Glutamatergic neuron (in vitro differentiated cells): ENCODE results near the gene FOXN3. TPM values are rescaled to one million over a fixed set of nuclear protein-coding genes. Genes with fewer than 3 reads are reported as not detected.
A peak's percentile ranks its signal among the peaks of the same experiment; 100 is the strongest.

Experiments
- DNase-seq: peaks from one replicate; pipeline ENCODE4 v3.0.0; 2022
- H3K27ac Mint-ChIP-seq: one replicate; pipeline ENCODE4 v1.8.0; 2020; ENCODE audit warnings: mild to moderate bottlenecking, mixed read lengths, inconsistent platforms; ENCODE audit not compliant: unreplicated experiment
- H3K27me3 Mint-ChIP-seq: one replicate; pipeline ENCODE4 v1.8.0; 2020; ENCODE audit warnings: mild to moderate bottlenecking, moderate library complexity, mixed read lengths, inconsistent platforms; ENCODE audit not compliant: unreplicated experiment
- H3K36me3 Mint-ChIP-seq: one replicate; pipeline ENCODE4 v1.8.0; 2020; ENCODE audit warnings: mild to moderate bottlenecking, mixed read lengths, inconsistent platforms; ENCODE audit not compliant: unreplicated experiment
- H3K4me1 Mint-ChIP-seq: one replicate; pipeline ENCODE4 v1.8.0; 2020; ENCODE audit warnings: mild to moderate bottlenecking, low read depth, mixed read lengths, inconsistent platforms; ENCODE audit not compliant: unreplicated experiment
- H3K4me3 Mint-ChIP-seq: one replicate; pipeline ENCODE4 v1.8.0; 2020; ENCODE audit warnings: mild to moderate bottlenecking, mixed read lengths, inconsistent platforms; ENCODE audit not compliant: unreplicated experiment
- H3K9me3 Mint-ChIP-seq: one replicate; pipeline ENCODE4 v1.8.0; 2020; ENCODE audit warnings: mild to moderate bottlenecking, moderate library complexity, mixed read lengths, inconsistent platforms; ENCODE audit not compliant: unreplicated experiment
- CTCF ChIP-seq: fragments of 200-600 bp; sonication (generic); IDR thresholded peaks from one replicate; pipeline ENCODE4 v1.5.0; 2021; ENCODE audit not compliant: partially characterized antibody, unreplicated experiment
- total RNA-seq: library from RNA; stranded (reverse); fragmentation: NEBNext Ultra II Directional; extraction: Animal tissue kit (Norgen Biotek cat#: 25700); gene quantifications from one replicate; pipeline ENCODE4 v1.2.1, GENCODE V29; 2021; ENCODE audit not compliant: unreplicated experiment

Gene FOXN3
- total RNA-seq, 1 donor from 2014 or later: 139 TPM

GRCh38 chr14:89400529-89400928 lies 16.5 kb downstream of the FOXN3 start:
- DNase-seq: no peak
- Mint-ChIP-seq H3K4me1 (peaks cover 52% of the 10 kb centered on the region), H3K4me3 (peak overlapping the region; percentile 26), H3K27ac (peak overlapping the region; percentile 73), H3K36me3 (no peaks in the 10 kb centered on the region), H3K27me3 (peaks cover 15% of the 10 kb centered on the region), H3K9me3 (peaks cover 17% of the 10 kb centered on the region)
- no peak for TF ChIP-seq CTCF

GRCh38 chr14:89399594-89400068 lies 17.4 kb downstream of the FOXN3 start:
- Mint-ChIP-seq H3K27ac (peak overlapping the region; percentile 73), H3K4me1 (peaks cover 59% of the 10 kb centered on the region), H3K27me3 (peaks cover 15% of the 10 kb centered on the region), H3K9me3 (peaks cover 17% of the 10 kb centered on the region), H3K36me3 (no peaks in the 10 kb centered on the region), H3K4me3 (peak overlapping the region; percentile 40)
- no peak for TF ChIP-seq CTCF
- DNase-seq: peak; percentile 26

- Mint-ChIP-seq H3K4me1 (peaks cover 63% of the 10 kb centered on the region), H3K27me3 (peaks cover 18% of the 10 kb centered on the region), H3K9me3 (peaks cover 17% of the 10 kb centered on the region), H3K27ac (peak overlapping the region; percentile 68), H3K4me3 (peak overlapping the region; percentile 31), H3K36me3 (no peaks in the 10 kb centered on the region)
- no peak for TF ChIP-seq CTCF
- DNase-seq: no peak
These were observed 17.9 kb downstream of the FOXN3 start for GRCh38 chr14:89399157-89399556.

GRCh38 chr14:89397569-89398230 lies 19.3 kb downstream of the FOXN3 start:
- Mint-ChIP-seq H3K4me3 (no peak overlapping the region), H3K27me3 (peaks cover 14% of the 10 kb centered on the region), H3K36me3 (no peaks in the 10 kb centered on the region), H3K9me3 (peaks cover 17% of the 10 kb centered on the region), H3K4me1 (peaks cover 62% of the 10 kb centered on the region), H3K27ac (no peak overlapping the region)
- no peak for TF ChIP-seq CTCF
- DNase-seq: no peak

- TF ChIP-seq CTCF: no peak
- H3K27me3 Mint-ChIP-seq: peaks cover 3% of the 10 kb centered on the region
- H3K27ac Mint-ChIP-seq: peak overlapping the region; percentile 50
These were observed 22.1 kb downstream of the FOXN3 start for GRCh38 chr14:89394972-89395371.

More at GRCh38 chr14:89394972-89395371, 22.1 kb downstream of the FOXN3 start:
- Mint-ChIP-seq H3K9me3 (peaks cover 7% of the 10 kb centered on the region), H3K4me3 (no peak overlapping the region), H3K36me3 (no peaks in the 10 kb centered on the region), H3K4me1 (peaks cover 50% of the 10 kb centered on the region)
- no peak for DNase-seq
